ENCODE results near the gene STX4. TPM values are rescaled to one million over a fixed set of nuclear protein-coding genes. Genes with fewer than 3 reads are reported as not detected.

STX4 gene
- polyA plus RNA-seq, 1 of the 3 experiments (the other 2 are of a cell fraction) = 117 TPM

GRCh38 chr16:30995927-30996323, 37.4 kb upstream of the STX4 start (continued):
- TF ChIP-seq NFIC (IDR thresholded peaks at IDR 0.05; ENCODE audit: borderline replicate concordance) = no peak
- no peak for TF ChIP-seq TAF1 (IDR thresholded peaks at IDR 0.05; ENCODE audit: borderline replicate concordance, low read depth, low read length)
- no peak for TF ChIP-seq EP300 (IDR thresholded peaks at IDR 0.05; ENCODE audit: borderline replicate concordance in 1 of 2, low read depth in 1 of 2, low read length in 1 of 2)
- no peak for TF ChIP-seq SIN3A (IDR thresholded peaks at IDR 0.05; ENCODE audit: borderline replicate concordance, low read depth, low read length)

- ChIA-PET CTCF (interaction anchor here (1.0 to 1.2 kb wide), 3 partner anchors 11 to 146 kb away, joined by 3 to 4 read pairs (median 3); no protein-coding TSS in a partner anchor), POLR2A (interaction anchor here (1.1 kb wide), 1 partner anchor 8 kb away, joined by 5 read pairs; no protein-coding TSS in a partner anchor)
- Histone ChIP-seq H3K27ac (ENCODE audit: low read depth in 2 of 2, low read length in 1 of 2) (peak overlapping the region in 1 of 2 experiments; percentile 92; a peak in 1 of 4 replicates), H3K79me2 (ENCODE audit: insufficient read depth) (no peaks in the 10 kb centered on the region), H3K4me2 (peak overlapping the region; percentile 78; the same call in 1 of the 2 replicates), H3K9ac (0 out of 2 replicates have a peak overlapping the region, but pooled peaks have one; percentile 39), H4K20me1 (ENCODE audit: insufficient read depth) (no peaks in the 10 kb centered on the region), H3K9me2 (no peaks in the 10 kb centered on the region), H3K27me3 (ENCODE audit: insufficient read depth) (no peaks in the 10 kb centered on the region), H3F3A (replicated peaks; ENCODE audit: insufficient read depth) (peaks cover 23% of the 10 kb centered on the region), H3K4me1 (ENCODE audit: control insufficient read depth in 1 of 2, insufficient read depth in 2 of 2, low read depth in 1 of 2, low read length in 1 of 2) (peaks cover 14 to 18% of the 10 kb centered on the region in 2 experiments; a peak in 3 of 4 replicates), H3K4me3 (ENCODE audit: low read depth in 2 of 2, low read length in 1 of 2) (peak overlapping the region in 1 of 2 experiments; percentile 0; a peak in 1 of 4 replicates), H3K9me3 (no peaks in the 10 kb centered on the region), H3K36me3 (replicated peaks in 1 of 2; ENCODE audit: control insufficient read depth in 1 of 2, insufficient read depth in 2 of 2, low read length in 1 of 2) (peaks cover 2 to 3% of the 10 kb centered on the region in 2 experiments), H2AFZ (ENCODE audit: low read depth) (0 out of 2 replicates have a peak overlapping the region, but pooled peaks have one; percentile 22)
- 68% methylated on average over 20 of the region's 23 CpGs for WGBS (ENCODE audit: low lambda C conversion rate)
- DNase-seq = no peak
- TF ChIP-seq MXI1 (IDR thresholded peaks at IDR 0.05; ENCODE audit: low read depth, low read length) (no peak), FOXM1 (IDR thresholded peaks at IDR 0.05; ENCODE audit: low read depth) (no peak), MAX (IDR thresholded peaks at IDR 0.05; ENCODE audit: low read depth) (no peak), USF2 (IDR thresholded peaks at IDR 0.05; ENCODE audit: borderline replicate concordance, low read depth, low read length) (no peak), TEAD4 (IDR thresholded peaks at IDR 0.05; ENCODE audit: borderline replicate concordance, insufficient read depth) (no peak), JUND (IDR thresholded peaks at IDR 0.05) (no peak), FOXJ3 (CRISPR knock-in tag; IDR thresholded peaks at IDR 0.05) (no peak), IRF3 (IDR thresholded peaks at IDR 0.05; ENCODE audit: low read depth, low read length) (no peak), RAD21 (IDR thresholded peaks at IDR 0.05; ENCODE audit: low read length) (no peak), SMC3 (IDR thresholded peaks at IDR 0.05; ENCODE audit: low read depth, low read length) (no peak), GABPA (IDR thresholded peaks at IDR 0.05; ENCODE audit: low read depth) (no peak)
Observed at GRCh38 chr16:30996324-30996984, 36.9 kb upstream of the STX4 start.
